OCI-LY3 (cell line): ENCODE measurements around the gene PCLO.

ENCODE experiments used
- CTCF ChIP-seq: fragments of 200-600, 300-600 bp; sonication (generic); IDR thresholded peaks from 2 replicates; pipeline ENCODE4 v1.5.1; 2014; ENCODE audit warnings: antibody characterized with exemption, low read length, low read depth
- EZH2phosphoT487 ChIP-seq: fragments of 200-600 bp; shearing (Covaris generic); IDR thresholded peaks from 2 replicates; pipeline ENCODE4 v1.6.1; 2018; ENCODE audit warnings: antibody characterized with exemption, mixed run types, low read depth

GRCh38 chr7:83211685-83212084 lies 49.0 kb upstream of the PCLO start:
- no peak for TF ChIP-seq CTCF
- no peak for TF ChIP-seq EZH2phosphoT487
